Inflammatory macrophage treated with lipopolysaccharide for 4 hours (primary cell): ENCODE results near the gene CD320.
"Not testable (repeated sequence)": the region's sequence is repeated elsewhere in the genome, so short reads cannot be mapped to it uniquely, and the experiment has no call there.

Source experiments
- DNase-seq: peaks from one replicate; pipeline ENCODE4 v3.0.0-alpha.2; 2020

The CD320 gene

GRCh38 chr19:8307965-8308866 is at the start of gene CD320:
Gene CD320 (minus strand): TSS chr19:8308358. CDS start chr19:8308290, 68 bp downstream.
- peak; percentile 82 for DNase-seq

GRCh38 chr19:8357007-8357521 is 48.9 kb upstream of the CD320 start:
- no peak for DNase-seq

GRCh38 chr19:8355631-8356402 is 47.7 kb upstream of the CD320 start:
- peak; percentile 96 for DNase-seq

GRCh38 chr19:8352845-8353244 is 44.7 kb upstream of the CD320 start:
- DNase-seq, result not testable (repeated sequence)

- DNase-seq, result peak; percentile 47
These were observed 44.1 kb upstream of the CD320 start for GRCh38 chr19:8352134-8352827.

GRCh38 chr19:8349629-8350372 is 41.6 kb upstream of the CD320 start:
- peak; percentile 24 for DNase-seq

- no peak for DNase-seq
These were observed 35.3 kb upstream of the CD320 start for GRCh38 chr19:8343483-8343844.

GRCh38 chr19:8342684-8343482 is 34.7 kb upstream of the CD320 start, which contains the start of gene KANK3:
Gene KANK3 (minus strand): TSS chr19:8343262. CDS start chr19:8337828, 5,434 bp downstream.
- DNase-seq, result peak; percentile 98

GRCh38 chr19:8342316-8342683 is 34.1 kb upstream of the CD320 start:
- DNase-seq, result no peak

- not testable (repeated sequence) for DNase-seq
These were observed 33.3 kb upstream of the CD320 start for GRCh38 chr19:8341504-8341903.

- DNase-seq, result peak; percentile 29
These were observed 32.4 kb upstream of the CD320 start for GRCh38 chr19:8340341-8341096.

- DNase-seq, result no peak
These were observed 30.7 kb upstream of the CD320 start for GRCh38 chr19:8338835-8339234.

- no peak for DNase-seq
These were observed 29.6 kb upstream of the CD320 start for GRCh38 chr19:8337728-8338127.

GRCh38 chr19:8336660-8337059 is 28.5 kb upstream of the CD320 start:
- no peak for DNase-seq

GRCh38 chr19:8336072-8336569 is 28.0 kb upstream of the CD320 start:
- DNase-seq, result no peak

- DNase-seq, result no peak
These were observed 27.3 kb upstream of the CD320 start for GRCh38 chr19:8335343-8336071.

- DNase-seq, result peak; percentile 60
These were observed 26.5 kb upstream of the CD320 start for GRCh38 chr19:8334458-8335342.

- DNase-seq, result no peak
These were observed 25.8 kb upstream of the CD320 start for GRCh38 chr19:8333767-8334457.
